Right atrium auricular region (tissue), 2 donors: Measurements from ENCODE around the gene MSRB3. TPM values are rescaled to one million over a fixed set of nuclear protein-coding genes. Genes with fewer than 3 reads are reported as not detected.

Experiments
- DNase-seq: peaks from one replicate; pipeline ENCODE4 v3.0.0-alpha.2; 2019; ENCODE audit warnings: low spot score
- H3K27ac ChIP-seq, 2 donors: fragments of 200-600 bp; sonication (generic); 1 replicate in 1 of 2; 2 replicates in 1 of 2; pipeline ENCODE4 v1.5.1; 2016 to 2019
- H3K27me3 ChIP-seq, 2 donors: fragments of 200-600 bp; sonication (generic); one replicate each; pipeline versions ENCODE4 v1.5.1 to v1.6.0; 2017 to 2019
- H3K36me3 ChIP-seq: fragments of 200-600 bp; sonication (generic); one replicate; pipeline ENCODE4 v1.5.1; 2016
- H3K4me1 ChIP-seq, 2 donors: fragments of 200-600 bp; sonication (generic); one replicate each; pipeline versions ENCODE4 v1.5.1 to v1.6.0; 2017 to 2019
- H3K4me3 ChIP-seq, 2 donors: fragments of 200-600 bp; sonication (generic); 1 replicate in 1 of 2; 2 replicates in 1 of 2; pipeline ENCODE4 v1.5.1; 2017 to 2019; ENCODE audit warnings: mild to moderate bottlenecking in 1 of 2, moderate library complexity in 1 of 2
- H3K9me3 ChIP-seq, 2 donors: fragments of 200-600 bp; sonication (generic); one replicate each; pipeline ENCODE4 v1.5.1; 2019
- total RNA-seq, 2 donors: library from RNA; depleted of rRNA; stranded (reverse); fragments of >200 nt; gene quantifications; one replicate each; pipeline ENCODE4 v1.1.0, GENCODE V29; 2016
- TF ChIP-seq, protein P1 (sequence below), 2 donors: fragments of 200-600 bp; sonication (generic); IDR thresholded peaks; one replicate each; pipeline ENCODE4 v1.5.1; 2019; ENCODE audit warnings: antibody characterized with exemption in 2 of 2

MSRB3 gene
- total RNA-seq, 2 donors from 2014 or later = 98.3 to 108 TPM

DNA sequence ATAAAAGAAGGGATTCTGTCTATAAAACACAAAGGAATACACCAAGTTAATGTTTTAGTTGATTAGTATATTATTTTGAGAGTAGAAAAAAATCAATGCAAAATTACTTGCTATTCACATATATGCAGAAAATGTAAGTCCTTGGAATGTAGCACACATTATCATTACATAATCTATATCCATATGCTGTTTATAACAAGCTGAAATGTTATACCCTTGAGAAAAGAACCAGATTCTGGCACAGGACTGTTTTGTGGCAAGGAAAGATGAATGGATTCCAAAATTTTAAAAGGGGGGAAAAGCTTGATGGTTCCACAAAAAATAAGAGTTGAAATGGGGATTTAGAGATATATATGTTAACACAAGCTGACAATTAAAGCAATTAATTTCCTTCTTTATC, 153.6 kb downstream of the MSRB3 start:
- DNase-seq = no peak
- Histone ChIP-seq H3K27me3 (no peaks in the 10 kb centered on the region), H3K4me3 (no peak overlapping the region), H3K27ac (no peak overlapping the region), H3K36me3 (no peaks in the 10 kb centered on the region), H3K9me3 (no peaks in the 10 kb centered on the region), H3K4me1 (no peaks in the 10 kb centered on the region)
- TF ChIP-seq, protein P1, sequence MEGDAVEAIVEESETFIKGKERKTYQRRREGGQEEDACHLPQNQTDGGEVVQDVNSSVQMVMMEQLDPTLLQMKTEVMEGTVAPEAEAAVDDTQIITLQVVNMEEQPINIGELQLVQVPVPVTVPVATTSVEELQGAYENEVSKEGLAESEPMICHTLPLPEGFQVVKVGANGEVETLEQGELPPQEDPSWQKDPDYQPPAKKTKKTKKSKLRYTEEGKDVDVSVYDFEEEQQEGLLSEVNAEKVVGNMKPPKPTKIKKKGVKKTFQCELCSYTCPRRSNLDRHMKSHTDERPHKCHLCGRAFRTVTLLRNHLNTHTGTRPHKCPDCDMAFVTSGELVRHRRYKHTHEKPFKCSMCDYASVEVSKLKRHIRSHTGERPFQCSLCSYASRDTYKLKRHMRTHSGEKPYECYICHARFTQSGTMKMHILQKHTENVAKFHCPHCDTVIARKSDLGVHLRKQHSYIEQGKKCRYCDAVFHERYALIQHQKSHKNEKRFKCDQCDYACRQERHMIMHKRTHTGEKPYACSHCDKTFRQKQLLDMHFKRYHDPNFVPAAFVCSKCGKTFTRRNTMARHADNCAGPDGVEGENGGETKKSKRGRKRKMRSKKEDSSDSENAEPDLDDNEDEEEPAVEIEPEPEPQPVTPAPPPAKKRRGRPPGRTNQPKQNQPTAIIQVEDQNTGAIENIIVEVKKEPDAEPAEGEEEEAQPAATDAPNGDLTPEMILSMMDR (IDR thresholded peaks at IDR 0.05) = no peak

DNA sequence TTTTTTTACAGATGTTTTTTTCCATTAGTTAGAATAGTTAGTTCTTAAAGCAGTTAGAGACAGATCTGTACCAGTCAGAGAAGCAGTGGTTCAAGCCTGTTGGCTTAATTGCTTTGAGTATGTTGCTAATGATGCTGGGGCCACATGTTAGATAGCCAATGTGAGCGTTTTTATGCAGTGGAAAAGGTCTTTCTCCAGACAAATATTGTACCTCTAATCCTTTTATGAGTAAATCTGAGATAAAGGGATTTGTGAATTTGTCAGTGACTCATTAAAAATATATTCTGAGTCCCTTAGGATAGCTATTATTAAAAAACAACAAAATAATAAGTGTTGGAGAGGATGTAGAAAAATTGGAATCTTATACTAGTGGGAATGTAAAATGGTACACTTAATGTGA, 154.2 kb downstream of the MSRB3 start:
- Histone ChIP-seq H3K27me3 (no peaks in the 10 kb centered on the region), H3K4me1 (no peaks in the 10 kb centered on the region), H3K27ac (no peak overlapping the region), H3K4me3 (no peak overlapping the region), H3K36me3 (no peaks in the 10 kb centered on the region), H3K9me3 (no peaks in the 10 kb centered on the region)
- DNase-seq = no peak
- TF ChIP-seq, protein P1 (IDR thresholded peaks at IDR 0.05) = no peak

GRCh38 chr12:65434737-65435136, 156.3 kb downstream of the MSRB3 start:
- DNase-seq = no peak
- no peak overlapping the region for H3K27ac ChIP-seq
- TF ChIP-seq, protein P1 (IDR thresholded peaks at IDR 0.05) = no peak
- H3K9me3 ChIP-seq = no peaks in the 10 kb centered on the region
- H3K4me1 ChIP-seq = no peaks in the 10 kb centered on the region
- no peaks in the 10 kb centered on the region for H3K36me3 ChIP-seq
- H3K27me3 ChIP-seq = no peaks in the 10 kb centered on the region
- no peak overlapping the region for H3K4me3 ChIP-seq

- H3K4me3 ChIP-seq = no peak overlapping the region
- H3K9me3 ChIP-seq = no peaks in the 10 kb centered on the region
- H3K36me3 ChIP-seq = no peaks in the 10 kb centered on the region
- H3K27me3 ChIP-seq = no peaks in the 10 kb centered on the region
- TF ChIP-seq, protein P1 (IDR thresholded peaks at IDR 0.05) = no peak
- no peak for DNase-seq
- no peak overlapping the region for H3K27ac ChIP-seq
- peaks cover 0 to 9% of the 10 kb centered on the region in 2 donors for H3K4me1 ChIP-seq
Observed at GRCh38 chr12:65443038-65443437, 164.6 kb downstream of the MSRB3 start.

DNA sequence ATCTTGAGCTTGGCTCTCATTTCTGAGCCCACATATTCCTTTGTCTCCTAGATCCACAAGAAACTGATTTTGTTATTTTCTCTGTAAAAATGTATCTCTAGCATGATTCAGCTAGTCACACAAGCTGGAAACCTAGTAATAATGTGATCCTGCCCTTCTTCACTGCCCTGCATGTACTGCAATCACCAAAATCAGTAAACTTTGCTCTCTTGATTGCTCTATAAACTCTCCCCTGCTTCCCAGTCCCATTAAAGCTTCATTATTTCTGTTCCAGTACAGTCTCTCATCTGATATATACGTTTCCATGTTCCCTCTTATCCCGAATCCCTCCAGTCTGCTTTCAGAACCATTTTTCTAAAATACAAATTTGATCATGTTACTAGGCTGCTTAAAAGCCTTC, 166.5 kb downstream of the MSRB3 start:
- Histone ChIP-seq H3K9me3 (no peaks in the 10 kb centered on the region), H3K4me3 (no peak overlapping the region), H3K27ac (no peak overlapping the region), H3K27me3 (no peaks in the 10 kb centered on the region), H3K36me3 (no peaks in the 10 kb centered on the region), H3K4me1 (peaks cover 0 to 18% of the 10 kb centered on the region in 2 donors)
- no peak for DNase-seq
- TF ChIP-seq, protein P1 (IDR thresholded peaks at IDR 0.05) = no peak

DNA sequence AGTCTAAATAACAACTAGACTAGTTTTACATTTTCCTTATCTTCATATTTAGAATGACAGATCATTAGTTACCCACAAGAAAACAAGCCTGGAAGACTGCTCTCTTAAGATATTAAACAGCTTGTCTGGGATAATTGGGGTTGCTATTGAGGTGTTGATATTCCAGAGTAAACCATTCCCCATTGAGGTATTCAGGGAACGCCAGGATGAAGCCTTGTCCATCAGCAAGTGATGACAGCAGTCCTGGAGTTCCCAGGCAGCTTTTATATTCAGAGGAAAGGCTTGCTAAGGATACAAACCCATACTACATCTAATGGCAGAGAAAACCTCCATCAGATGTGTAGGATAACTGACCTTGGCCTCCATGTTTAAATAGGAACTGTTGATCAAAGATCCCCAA, 168.4 kb downstream of the MSRB3 start:
- no peaks in the 10 kb centered on the region for H3K27me3 ChIP-seq
- H3K36me3 ChIP-seq = no peaks in the 10 kb centered on the region
- DNase-seq = no peak
- no peak overlapping the region for H3K4me3 ChIP-seq
- TF ChIP-seq, protein P1 (IDR thresholded peaks at IDR 0.05) = no peak
- H3K27ac ChIP-seq = no peak overlapping the region
- peaks cover 0 to 26% of the 10 kb centered on the region in 2 donors for H3K4me1 ChIP-seq
- no peaks in the 10 kb centered on the region for H3K9me3 ChIP-seq
